Measurements from ENCODE around the gene PAFAH1B1.

PAFAH1B1 gene

DNA sequence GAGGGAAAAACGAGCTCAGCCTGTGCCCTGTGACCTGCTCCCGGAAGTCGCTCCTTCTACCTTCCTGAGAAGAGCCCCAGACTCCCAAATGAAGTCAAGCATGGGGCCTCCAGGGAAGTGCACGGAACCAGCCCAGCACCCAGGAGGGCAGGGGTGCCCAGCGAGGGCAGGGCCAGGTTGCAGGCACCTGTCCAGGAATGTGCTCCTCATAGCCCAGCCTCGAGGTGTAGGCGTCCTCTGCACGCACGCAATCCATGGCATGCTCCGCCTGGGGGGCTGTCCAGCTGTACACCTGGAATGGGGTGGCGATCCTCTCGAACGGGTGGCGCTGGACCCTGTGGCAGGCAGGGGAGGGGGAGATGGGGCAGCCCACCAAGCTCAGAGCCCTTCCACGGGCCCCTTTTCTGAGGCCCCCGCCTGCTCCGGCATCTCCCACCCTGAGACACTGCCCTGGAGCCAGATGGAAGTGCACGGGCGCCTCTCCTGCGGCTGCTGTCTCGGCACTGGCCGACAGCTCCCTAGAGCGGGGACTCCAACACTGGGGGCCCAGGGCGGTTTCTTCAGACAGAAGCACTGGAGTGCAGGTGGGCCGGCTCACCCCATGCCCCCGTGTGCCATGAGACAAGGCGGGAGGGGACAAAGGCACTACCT is 107.2 kb downstream of the PAFAH1B1 start:
- no peak for DNase-seq (ENCODE audit: low read depth)
- TF ChIP-seq, protein P1, sequence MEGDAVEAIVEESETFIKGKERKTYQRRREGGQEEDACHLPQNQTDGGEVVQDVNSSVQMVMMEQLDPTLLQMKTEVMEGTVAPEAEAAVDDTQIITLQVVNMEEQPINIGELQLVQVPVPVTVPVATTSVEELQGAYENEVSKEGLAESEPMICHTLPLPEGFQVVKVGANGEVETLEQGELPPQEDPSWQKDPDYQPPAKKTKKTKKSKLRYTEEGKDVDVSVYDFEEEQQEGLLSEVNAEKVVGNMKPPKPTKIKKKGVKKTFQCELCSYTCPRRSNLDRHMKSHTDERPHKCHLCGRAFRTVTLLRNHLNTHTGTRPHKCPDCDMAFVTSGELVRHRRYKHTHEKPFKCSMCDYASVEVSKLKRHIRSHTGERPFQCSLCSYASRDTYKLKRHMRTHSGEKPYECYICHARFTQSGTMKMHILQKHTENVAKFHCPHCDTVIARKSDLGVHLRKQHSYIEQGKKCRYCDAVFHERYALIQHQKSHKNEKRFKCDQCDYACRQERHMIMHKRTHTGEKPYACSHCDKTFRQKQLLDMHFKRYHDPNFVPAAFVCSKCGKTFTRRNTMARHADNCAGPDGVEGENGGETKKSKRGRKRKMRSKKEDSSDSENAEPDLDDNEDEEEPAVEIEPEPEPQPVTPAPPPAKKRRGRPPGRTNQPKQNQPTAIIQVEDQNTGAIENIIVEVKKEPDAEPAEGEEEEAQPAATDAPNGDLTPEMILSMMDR (conservative IDR thresholded peaks at IDR 0.05; ENCODE audit: control insufficient read depth, insufficient read depth, low read depth, low read length) = no peak
- no peak overlapping the region for H3K4me3 ChIP-seq (ENCODE audit: control insufficient read depth, low read depth, low read length)

DNA sequence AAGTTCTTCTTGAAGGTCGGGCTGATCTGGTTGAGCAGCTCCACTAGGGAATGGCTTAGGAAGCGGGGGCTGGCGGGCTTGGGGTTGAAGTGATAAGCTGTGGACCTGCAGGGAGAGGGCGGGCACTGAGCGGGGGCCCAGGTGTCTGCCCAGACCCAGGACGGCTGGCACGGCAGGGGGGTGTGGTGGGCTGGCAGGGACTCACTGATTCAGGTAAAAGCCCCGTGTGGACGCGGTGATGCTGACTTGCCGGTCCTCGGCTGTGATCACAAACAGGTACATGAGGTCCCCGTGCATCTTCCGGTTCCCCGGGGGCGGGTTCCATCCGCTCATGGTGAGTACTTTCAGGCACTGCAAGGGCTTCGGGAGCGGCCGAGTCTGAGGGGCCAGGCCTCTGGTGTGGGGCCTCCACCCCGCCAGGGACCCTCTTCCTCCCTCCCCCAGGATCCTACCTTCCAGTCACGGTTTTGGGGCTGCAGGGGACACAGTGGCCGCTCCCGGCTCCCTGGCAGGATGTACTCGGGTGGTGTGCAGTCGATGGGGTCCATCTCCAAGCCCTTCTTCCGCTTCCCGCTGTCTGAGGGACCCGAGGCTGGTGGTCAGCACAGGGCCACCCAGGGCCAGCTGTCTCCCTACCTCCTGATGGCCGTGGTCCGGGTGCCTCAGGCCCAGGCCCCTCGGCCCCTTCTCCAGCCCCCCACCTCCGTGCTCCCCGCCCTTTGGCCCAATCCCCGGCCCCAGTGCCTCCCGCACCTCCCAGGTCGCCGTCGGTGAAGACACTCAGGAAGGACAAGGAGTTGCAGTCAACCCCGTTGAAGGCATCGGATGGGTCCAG is 107.9 kb downstream of the PAFAH1B1 start:
- no peak overlapping the region for H3K4me3 ChIP-seq (ENCODE audit: control insufficient read depth, low read depth, low read length)
- TF ChIP-seq, protein P1 (conservative IDR thresholded peaks at IDR 0.05; ENCODE audit: control insufficient read depth, insufficient read depth, low read depth, low read length) = no peak

DNA sequence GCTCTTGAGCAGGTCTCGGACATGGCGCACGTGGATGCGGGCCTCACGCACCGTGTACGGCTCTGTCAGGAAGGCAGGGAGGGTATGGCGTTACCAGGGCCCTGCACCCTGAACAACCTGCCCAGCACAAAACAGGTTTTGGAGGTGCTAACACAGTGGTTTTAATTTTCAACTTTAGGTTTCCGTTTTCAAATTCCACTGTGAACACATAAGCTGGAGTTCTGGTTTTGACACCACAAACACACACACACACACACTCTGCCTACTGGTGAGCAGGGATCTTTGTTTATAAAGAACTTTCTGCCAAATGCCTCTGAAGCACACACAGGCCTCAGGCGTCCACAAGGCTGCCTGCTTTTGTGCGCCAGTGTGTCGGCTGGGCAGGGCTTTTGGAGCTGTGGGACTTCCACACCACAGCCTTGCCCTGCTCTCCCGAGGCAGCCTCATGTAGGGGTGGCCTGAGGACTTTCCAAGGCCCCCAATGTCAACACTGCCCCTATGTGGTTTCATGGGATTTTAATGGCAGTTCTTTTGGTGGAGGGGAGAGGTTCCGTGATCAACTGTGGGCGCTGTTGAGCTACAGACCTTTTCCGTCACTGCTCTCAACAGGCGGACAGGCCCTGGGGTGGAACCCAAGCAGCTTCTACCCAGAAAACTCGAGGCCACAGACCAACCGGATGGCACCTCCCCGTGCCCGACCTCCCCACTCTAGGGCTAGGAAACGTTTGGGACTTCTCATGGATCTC is 108.7 kb downstream of the PAFAH1B1 start:
- H3K4me3 ChIP-seq (ENCODE audit: control insufficient read depth, low read depth, low read length) = no peak overlapping the region
- TF ChIP-seq, protein P1 (conservative IDR thresholded peaks at IDR 0.05; ENCODE audit: control insufficient read depth, insufficient read depth, low read depth, low read length) = no peak
- DNase-seq (ENCODE audit: low read depth) = no peak

More for the DNA sequence above, 107.9 kb downstream of the PAFAH1B1 start:
- no peak for DNase-seq (ENCODE audit: low read depth)

DNA sequence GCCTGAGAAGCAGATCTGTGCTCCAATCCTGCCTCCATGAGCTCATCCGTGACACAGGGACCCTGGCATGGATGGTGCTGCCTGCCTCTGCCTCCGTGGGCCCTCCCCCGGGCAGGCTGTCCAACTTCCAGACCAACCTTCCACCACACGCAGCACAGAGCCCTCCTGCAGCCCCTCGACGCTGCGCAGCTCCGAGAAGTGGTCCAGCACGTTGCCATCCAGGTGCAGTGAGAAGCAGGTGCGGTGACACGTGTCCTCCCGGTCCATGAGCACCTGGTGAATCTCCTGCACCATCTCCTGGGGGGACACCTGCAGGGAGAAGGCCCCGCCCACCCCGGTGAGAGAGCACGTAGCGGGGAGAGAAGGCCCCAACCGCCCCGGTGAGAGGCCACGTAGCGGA is 109.7 kb downstream of the PAFAH1B1 start:
- no peak for DNase-seq (ENCODE audit: low read depth)
- no peak overlapping the region for H3K4me3 ChIP-seq (ENCODE audit: control insufficient read depth, low read depth, low read length)
- TF ChIP-seq, protein P1 (conservative IDR thresholded peaks at IDR 0.05; ENCODE audit: control insufficient read depth, insufficient read depth, low read depth, low read length) = no peak

DNA sequence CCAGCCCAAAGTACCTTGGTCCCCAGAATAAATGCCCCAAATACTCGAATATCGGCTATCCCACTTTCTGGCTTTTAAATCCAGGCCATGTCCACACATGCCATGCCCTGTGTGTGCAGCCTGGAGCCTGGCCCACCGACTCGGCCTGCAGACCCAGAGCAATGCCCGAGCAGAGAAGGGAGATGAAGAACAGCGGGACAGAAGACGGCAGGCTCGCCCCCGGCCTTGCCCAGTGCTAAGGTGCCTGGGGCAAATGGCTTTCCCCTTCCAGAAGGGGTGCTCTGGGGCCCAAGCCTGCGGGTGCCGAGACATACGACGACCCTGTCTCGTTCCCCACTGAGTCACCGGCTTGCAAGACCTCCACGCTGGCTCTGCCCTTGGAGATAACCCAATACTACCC is 110.2 kb downstream of the PAFAH1B1 start:
- no peak for DNase-seq (ENCODE audit: low read depth)
- no peak overlapping the region for H3K4me3 ChIP-seq (ENCODE audit: control insufficient read depth, low read depth, low read length)
- TF ChIP-seq, protein P1 (conservative IDR thresholded peaks at IDR 0.05; ENCODE audit: control insufficient read depth, insufficient read depth, low read depth, low read length) = no peak

DNA sequence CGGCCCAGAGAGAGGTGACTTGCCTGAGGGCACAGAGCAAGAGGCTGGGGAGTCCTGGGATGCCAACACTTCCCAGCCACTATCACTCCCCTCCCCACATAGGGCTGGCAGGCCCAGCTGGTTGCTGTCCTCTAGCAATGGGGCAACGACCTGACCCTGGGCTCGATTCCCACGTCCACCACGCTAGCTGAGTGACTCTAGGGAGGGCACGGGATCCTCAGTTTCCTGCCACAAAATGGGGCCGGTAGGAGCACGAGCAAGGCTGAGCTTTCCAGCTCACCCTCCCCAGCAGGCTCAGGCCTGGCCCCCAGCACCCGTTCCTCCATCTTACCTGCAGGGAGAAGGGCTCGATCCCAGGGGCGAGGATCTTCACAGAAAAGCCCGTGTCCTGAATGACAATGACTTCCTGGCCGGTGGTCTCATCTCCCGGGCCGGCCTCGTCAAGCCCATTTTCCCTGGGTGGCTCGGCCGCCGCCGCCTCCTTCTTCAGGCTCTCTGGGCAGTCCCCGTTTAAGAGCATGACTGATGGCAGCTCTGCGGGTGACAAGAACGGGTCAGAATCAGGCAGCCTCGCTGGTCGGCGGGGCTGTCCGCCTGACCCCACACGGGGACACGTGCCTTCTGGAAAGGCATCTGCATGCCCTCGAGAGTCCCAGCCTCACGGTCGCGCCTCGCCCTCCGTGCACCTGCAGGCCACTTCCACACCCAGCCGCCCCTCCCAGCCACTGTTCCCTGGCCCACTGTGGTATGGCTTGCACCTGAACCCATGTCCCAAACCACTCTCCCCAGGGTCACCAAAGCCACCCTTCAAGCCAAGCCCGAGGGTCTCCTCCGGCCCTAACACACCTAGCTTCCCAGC is 110.8 kb downstream of the PAFAH1B1 start:
- TF ChIP-seq, protein P1 (conservative IDR thresholded peaks at IDR 0.05; ENCODE audit: control insufficient read depth, insufficient read depth, low read depth, low read length) = no peak

More for the DNA sequence above, 110.8 kb downstream of the PAFAH1B1 start:
- DNase-seq (ENCODE audit: low read depth) = no peak
- no peak overlapping the region for H3K4me3 ChIP-seq (ENCODE audit: control insufficient read depth, low read depth, low read length)

All from fibroblast of mammary gland (primary cell).